ENCODE results near the gene EXOC6B. TPM values are rescaled to one million over a fixed set of nuclear protein-coding genes. Genes with fewer than 3 reads are reported as not detected.

EXOC6B gene
- total RNA-seq, 8 experiments from 2014 or later: 16.7 to 37.4 (median 25.3) TPM

GRCh38 chr2:72129681-72130340 is 696.0 kb downstream of the EXOC6B start:
- no peak overlapping the region for H3K27ac ChIP-seq

GRCh38 chr2:72128843-72129227 is 697.0 kb downstream of the EXOC6B start:
- in situ Hi-C loops (cut with MboI; ENCODE audit: low pct_unique_long_range_greater_than_20kb in 2 of 9, low sequenced_read_pairs in 9 of 9, unreplicated experiment in 9 of 9): loop anchor here in 3 of 9 experiments (25.0 kb wide), 3 partner anchors 192 to 592 kb away; no protein-coding TSS in a partner anchor
- WGBS, 10 experiments: 60 to 100% (median 80%) methylated on average over 1 to 6 of the region's 11 CpGs; no CpG with 5 or more reads in 6 of the 10 experiments
- peak in 1 of 8 experiments; percentile 0 for ATAC-seq (replicated peaks in 6 of 8)

More at GRCh38 chr2:72129681-72130340, 696.0 kb downstream of the EXOC6B start:
- in situ Hi-C loops (cut with MboI; ENCODE audit: low pct_unique_long_range_greater_than_20kb in 2 of 9, low sequenced_read_pairs in 9 of 9, unreplicated experiment in 9 of 9): loop anchor here in 4 of 9 experiments (10.0 to 25.0 kb wide), 4 partner anchors 193 to 593 kb away; no protein-coding TSS in a partner anchor
- no peak overlapping the region for H3K4me3 ChIP-seq
- H3K4me1 ChIP-seq (replicated peaks in 1 of 2): peaks cover 14 to 15% of the 10 kb centered on the region in 2 donors
- ATAC-seq (replicated peaks in 6 of 8): no peak
- 67 to 100% (median 88%) methylated on average over 3 to 8 of the region's 9 CpGs; no CpG with 5 or more reads in 1 of the 10 experiments for WGBS, 10 experiments

GRCh38 chr2:72128059-72128842 is 697.6 kb downstream of the EXOC6B start:
- in situ Hi-C loops (cut with MboI; ENCODE audit: low pct_unique_long_range_greater_than_20kb in 2 of 9, low sequenced_read_pairs in 9 of 9, unreplicated experiment in 9 of 9): loop anchor here in 3 of 9 experiments (25.0 kb wide), 3 partner anchors 191 to 591 kb away; no protein-coding TSS in a partner anchor
- 40 to 100% (median 95%) methylated on average over 2 to 5 of the region's 24 CpGs; no CpG with 5 or more reads in 6 of the 10 experiments for WGBS, 10 experiments
- ATAC-seq (replicated peaks in 6 of 8): peak in 3 of 8 experiments; percentile 27 to 50 (median 32)

More at GRCh38 chr2:72128843-72129227, 697.0 kb downstream of the EXOC6B start:
- Histone ChIP-seq H3K4me1 (replicated peaks in 1 of 2) (peaks cover 14 to 15% of the 10 kb centered on the region in 2 donors), H3K27ac (no peak overlapping the region), H3K4me3 (no peak overlapping the region)

GRCh38 chr2:72127401-72128058 is 698.3 kb downstream of the EXOC6B start:
- Histone ChIP-seq H3K4me1 (replicated peaks in 1 of 2) (peaks cover 14 to 15% of the 10 kb centered on the region in 2 donors), H3K4me3 (no peak overlapping the region), H3K27ac (no peak overlapping the region)
- in situ Hi-C loops (cut with MboI; ENCODE audit: low pct_unique_long_range_greater_than_20kb in 2 of 9, low sequenced_read_pairs in 9 of 9, unreplicated experiment in 9 of 9): loop anchor here in 3 of 9 experiments (25.0 kb wide), 3 partner anchors 190 to 590 kb away; no protein-coding TSS in a partner anchor
- 86 to 100% methylated on average over 2 to 11 of the region's 21 CpGs; no CpG with 5 or more reads in 8 of the 10 experiments for WGBS, 10 experiments
- ATAC-seq (replicated peaks in 6 of 8): peak in 3 of 8 experiments; percentile 9 to 23 (median 11)

More at GRCh38 chr2:72128059-72128842, 697.6 kb downstream of the EXOC6B start:
- H3K27ac ChIP-seq: no peak overlapping the region
- no peak overlapping the region for H3K4me3 ChIP-seq
- H3K4me1 ChIP-seq (replicated peaks in 1 of 2): peaks cover 14 to 15% of the 10 kb centered on the region in 2 donors

GRCh38 chr2:72126186-72127100 is 699.4 kb downstream of the EXOC6B start:
- ATAC-seq (replicated peaks in 6 of 8): peak in 1 of 8 experiments; percentile 9
- no peak overlapping the region for H3K27ac ChIP-seq
- in situ Hi-C loops (cut with MboI; ENCODE audit: low pct_unique_long_range_greater_than_20kb in 2 of 9, low sequenced_read_pairs in 9 of 9, unreplicated experiment in 9 of 9): loop anchor here in 3 of 9 experiments (25.0 kb wide), 3 partner anchors 189 to 589 kb away; no protein-coding TSS in a partner anchor
- 67 to 100% (median 84%) methylated on average over 1 to 7 of the region's 10 CpGs; no CpG with 5 or more reads in 2 of the 10 experiments for WGBS, 10 experiments
- peaks cover 14 to 15% of the 10 kb centered on the region in 2 donors for H3K4me1 ChIP-seq (replicated peaks in 1 of 2)
- no peak overlapping the region for H3K4me3 ChIP-seq

Other genes starting within 250 kb of the EXOC6B start
- 100 to 1,000 TPM in 1 of 8 experiments, 10 to 100 TPM in 2, 1 to 10 TPM in 3, under 1 TPM in 2; 0.55 to 116 (median 2.6) TPM for gene SPR, start 61.4 kb upstream of the EXOC6B start, total RNA-seq
- gene EMX1, start 91.5 kb upstream of the EXOC6B start, total RNA-seq: 1 to 10 TPM in 3 of 8 experiments, under 1 TPM in 5; 0.11 to 2.6 (median 0.62) TPM
- 10 to 100 TPM in 5 of 8 experiments, 1 to 10 TPM in 3; 6.4 to 35.6 (median 16.0) TPM for gene SFXN5, start 245.7 kb upstream of the EXOC6B start, total RNA-seq